C4-2B (cell line): Measurements from ENCODE around the gene NALF2.

Experiments used
- CTCF ChIP-seq: fragments of 450-650 bp; conservative IDR thresholded peaks from 2 replicates; pipeline ENCODE4 v1.5.1; 2017; ENCODE audit warnings: mild to moderate bottlenecking
- ZFX ChIP-seq: fragments of 450-650 bp; IDR thresholded peaks from 2 replicates; pipeline ENCODE4 v1.6.1; 2017

- TF ChIP-seq CTCF = no peak
- no peak for TF ChIP-seq ZFX
Observed at GRCh38 chrX:69510914-69511513, 6.9 kb downstream of the NALF2 start.
